PFSK-1 (cell line): Measurements from ENCODE around the gene THUMPD3.

Source experiments
- FOXP2 ChIP-seq: optimal IDR thresholded peaks from 2 replicates; pipeline ENCODE3; 2011; ENCODE audit warnings: borderline replicate concordance, control low read depth, inconsistent platforms; ENCODE audit not compliant: insufficient read depth; ENCODE audit errors: extremely low read length, extremely low read depth
- POLR2AphosphoS5 ChIP-seq: IDR thresholded peaks from 2 replicates; pipeline ENCODE4 v1.6.1; 2012; ENCODE audit warnings: low read depth, mild to moderate bottlenecking, control low read depth, low read length, moderate library complexity
- REST ChIP-seq, 2 experiments: IDR thresholded peaks; 2 replicates each; pipeline versions ENCODE4 v1.6.1 to v1.8.0; 2011 to 2012; ENCODE audit warnings: low read depth in 2 of 2, low read length in 2 of 2, control low read depth in 1 of 2, inconsistent platforms in 1 of 2, mild to moderate bottlenecking in 1 of 2, moderate library complexity in 1 of 2; ENCODE audit not compliant: insufficient read depth in 1 of 2
- SIN3A ChIP-seq: IDR thresholded peaks from 2 replicates; pipeline ENCODE4 v1.6.1; 2012; ENCODE audit warnings: mild to moderate bottlenecking, low read length, moderate library complexity, borderline replicate concordance; ENCODE audit not compliant: insufficient read depth
- TAF1 ChIP-seq: IDR thresholded peaks from 2 replicates; pipeline ENCODE4 v1.6.1; 2012; ENCODE audit warnings: low read length, control low read depth, borderline replicate concordance; ENCODE audit not compliant: insufficient read depth

The THUMPD3 gene

GRCh38 chr3:9430733-9431132 lies 67.9 kb downstream of the THUMPD3 start:
- no peak for TF ChIP-seq FOXP2
- no peak for TF ChIP-seq SIN3A
- TF ChIP-seq REST (IDR thresholded peaks at IDR 0.05; ENCODE audit: insufficient read depth in 1 of 2, low read depth in 2 of 2, low read length in 2 of 2) = no peak
- no peak for TF ChIP-seq POLR2AphosphoS5
- TF ChIP-seq TAF1 = no peak

- TF ChIP-seq POLR2AphosphoS5 (no peak), TAF1 (no peak), FOXP2 (no peak), REST (IDR thresholded peaks at IDR 0.05; ENCODE audit: insufficient read depth in 1 of 2, low read depth in 2 of 2, low read length in 2 of 2) (no peak), SIN3A (no peak)
These were observed 71.0 kb downstream of the THUMPD3 start for GRCh38 chr3:9433627-9434521.

- TF ChIP-seq REST (IDR thresholded peaks at IDR 0.05; ENCODE audit: insufficient read depth in 1 of 2, low read depth in 2 of 2, low read length in 2 of 2) = no peak
- no peak for TF ChIP-seq TAF1
- no peak for TF ChIP-seq POLR2AphosphoS5
- TF ChIP-seq FOXP2 = no peak
- TF ChIP-seq SIN3A = no peak
These were observed 72.5 kb downstream of the THUMPD3 start for GRCh38 chr3:9435316-9435715.
